Natural killer cell (primary cell): Measurements from ENCODE around the gene NFKB2. TPM values are rescaled to one million over a fixed set of nuclear protein-coding genes. Genes with fewer than 3 reads are reported as not detected.

Source experiments
- ATAC-seq, 3 donors: fragments of 150-1000 bp in 2 of 3; fragments of 200-7000 bp in 1 of 3; cut with Tn5 transposase; 1 replicate in 1 of 3; 2 replicates in 2 of 3; pipeline ENCODE4 v1.10.0; 2021; ENCODE audit warnings: mild to moderate bottlenecking in 2 of 3, moderate library complexity in 2 of 3
- DNase-seq, 2 donors: peaks; one replicate each; pipeline versions ENCODE4 v3.0.0 to v3.0.0-alpha.2; 2013 to 2021; ENCODE audit warnings: mixed read lengths in 1 of 2
- H3K27ac ChIP-seq: one replicate; pipeline ENCODE4 v1.5.1; 2013; ENCODE audit warnings: mild to moderate bottlenecking, low read length
- H3K27me3 ChIP-seq: one replicate; pipeline ENCODE4 v1.6.1; 2013; ENCODE audit warnings: low read length; ENCODE audit not compliant: control insufficient read depth, insufficient read depth
- H3K36me3 ChIP-seq: one replicate; pipeline ENCODE4 v1.6.1; 2013; ENCODE audit warnings: low read length; ENCODE audit not compliant: control insufficient read depth, insufficient read depth
- H3K4me1 ChIP-seq: one replicate; pipeline ENCODE4 v1.6.1; 2013; ENCODE audit warnings: low read length; ENCODE audit not compliant: control insufficient read depth, insufficient read depth
- H3K4me3 ChIP-seq: one replicate; pipeline ENCODE4 v1.5.1; 2013; ENCODE audit warnings: low read length
- H3K9me3 ChIP-seq: one replicate; pipeline ENCODE4 v1.6.1; 2013; ENCODE audit warnings: low read length; ENCODE audit not compliant: control insufficient read depth, insufficient read depth
- H3K27ac Mint-ChIP-seq, 2 donors: one replicate each; pipeline ENCODE4 v1.8.0; 2022; ENCODE audit warnings: mild to moderate bottlenecking in 2 of 2, mixed read lengths in 2 of 2, moderate library complexity in 1 of 2
- H3K27me3 Mint-ChIP-seq, 2 donors: one replicate each; pipeline ENCODE4 v1.8.0; 2022; ENCODE audit warnings: low read depth in 2 of 2, mixed read lengths in 2 of 2
- H3K36me3 Mint-ChIP-seq: one replicate; pipeline ENCODE4 v1.8.0; 2022; ENCODE audit warnings: mixed read lengths
- H3K4me1 Mint-ChIP-seq, 2 donors: one replicate each; pipeline ENCODE4 v1.8.0; 2022; ENCODE audit warnings: mixed read lengths in 2 of 2
- H3K4me3 Mint-ChIP-seq: one replicate; pipeline ENCODE4 v1.8.0; 2022; ENCODE audit warnings: mild to moderate bottlenecking, moderate library complexity, mixed read lengths
- H3K9me3 Mint-ChIP-seq, 2 donors: one replicate each; pipeline ENCODE4 v1.8.0; 2022; ENCODE audit warnings: mixed read lengths in 2 of 2
- CTCF ChIP-seq: fragments of 200-600 bp; IDR thresholded peaks from one replicate; pipeline ENCODE4 v1.8.0; 2022; ENCODE audit warnings: antibody characterized with exemption
- WGBS: methylation state at CpG from one replicate; pipeline ENCODE4 v1.1.7; 2013; ENCODE audit warnings: missing lambda C conversion rate; ENCODE audit not compliant: insufficient coverage; 5-methylcytosine and 5-hydroxymethylcytosine counted together
- intact Hi-C: fragments of 100-400 bp; cut with micrococcal nuclease; formaldehyde crosslinking; loops from one replicate; pipeline ENCODE4 v1.14.2; 2022
- total RNA-seq, 4 donors: library from RNA; stranded (reverse); fragments of 120-200 nt in 1 of 4; gene quantifications; one replicate each; pipeline versions ENCODE4 v1.2.3 to v1.2.4, GENCODE V29; 2013 to 2022

NFKB2 gene
- total RNA-seq, 3 donors from 2014 or later (not counting 1 experiment from before 2014, with no cell fraction given), result 201 to 264 (median 246) TPM

- WGBS, result 4% methylated on average over 12 of the region's 14 CpGs
- no peaks in the 10 kb centered on the region for H3K9me3 Mint-ChIP-seq
- Histone ChIP-seq H3K27ac (peak overlapping the region; percentile 69), H3K4me1 (peaks cover 64% of the 10 kb centered on the region), H3K4me3 (peak overlapping the region; percentile 42), H3K27me3 (no peaks in the 10 kb centered on the region), H3K9me3 (no peaks in the 10 kb centered on the region), H3K36me3 (no peaks in the 10 kb centered on the region)
- DNase-seq, result peak in 1 of 2 donors; percentile 49
- H3K27me3 Mint-ChIP-seq, result no peaks in the 10 kb centered on the region
- H3K4me1 Mint-ChIP-seq, result peaks cover 65 to 68% of the 10 kb centered on the region in 2 donors
- H3K27ac Mint-ChIP-seq, result peak overlapping the region; percentile 87 to 91
- no peaks in the 10 kb centered on the region for H3K36me3 Mint-ChIP-seq
- ATAC-seq, result peak in 2 of 3 donors; percentile 15 to 16
- no peak for TF ChIP-seq CTCF
- peak overlapping the region; percentile 85 for H3K4me3 Mint-ChIP-seq
- intact Hi-C loops, result no loop called here
Observed at GRCh38 chr10:102435529-102436233, 40.2 kb downstream of the NFKB2 start.

- Mint-ChIP-seq H3K4me3 (peak overlapping the region; percentile 85), H3K27me3 (no peaks in the 10 kb centered on the region), H3K27ac (peak overlapping the region; percentile 87 to 91), H3K9me3 (no peaks in the 10 kb centered on the region), H3K4me1 (peaks cover 65 to 68% of the 10 kb centered on the region in 2 donors), H3K36me3 (no peaks in the 10 kb centered on the region)
- H3K4me3 ChIP-seq, result peak overlapping the region; percentile 42
- 67% methylated on average over 6 of the region's 6 CpGs for WGBS
- H3K36me3 ChIP-seq, result no peaks in the 10 kb centered on the region
- H3K9me3 ChIP-seq, result no peaks in the 10 kb centered on the region
- peaks cover 64% of the 10 kb centered on the region for H3K4me1 ChIP-seq
- H3K27ac ChIP-seq, result peak overlapping the region; percentile 65
- no peak for DNase-seq
- no peak for TF ChIP-seq CTCF
- H3K27me3 ChIP-seq, result no peaks in the 10 kb centered on the region
- intact Hi-C loops, result no loop called here
- ATAC-seq, result no peak
Observed at GRCh38 chr10:102436312-102436711, 40.8 kb downstream of the NFKB2 start.

GRCh38 chr10:102437515-102437914 lies 42.0 kb downstream of the NFKB2 start:
- peaks cover 54% of the 10 kb centered on the region for H3K4me1 ChIP-seq
- Mint-ChIP-seq H3K4me3 (peak overlapping the region; percentile 85), H3K36me3 (no peaks in the 10 kb centered on the region), H3K27me3 (no peaks in the 10 kb centered on the region), H3K4me1 (peaks cover 53 to 56% of the 10 kb centered on the region in 2 donors), H3K27ac (peak overlapping the region; percentile 87 to 91), H3K9me3 (no peaks in the 10 kb centered on the region)
- intact Hi-C loops, result no loop called here
- no peaks in the 10 kb centered on the region for H3K9me3 ChIP-seq
- 92% methylated on average over 3 of the region's 3 CpGs for WGBS
- no peak overlapping the region for H3K27ac ChIP-seq
- H3K27me3 ChIP-seq, result no peaks in the 10 kb centered on the region
- DNase-seq (no peak), ATAC-seq (no peak)
- H3K36me3 ChIP-seq, result no peaks in the 10 kb centered on the region
- H3K4me3 ChIP-seq, result no peak overlapping the region
- no peak for TF ChIP-seq CTCF
